Fibroblast of villous mesenchyme (primary cell): ENCODE measurements around the gene SLC16A12. TPM values are rescaled to one million over a fixed set of nuclear protein-coding genes. Genes with fewer than 3 reads are reported as not detected.

Experiments used
- DNase-seq: peaks from one replicate; pipeline ENCODE4 v3.0.0-alpha.2; 2010; ENCODE audit warnings: low read depth
- H3K4me3 ChIP-seq: 2 replicates; pipeline ENCODE4 v1.5.1; 2011; ENCODE audit warnings: low read depth, mild to moderate bottlenecking, low read length
- CTCF ChIP-seq: IDR thresholded peaks from 2 replicates; pipeline ENCODE4 v1.5.1; 2012; ENCODE audit warnings: low read depth, mild to moderate bottlenecking, low read length; ENCODE audit not compliant: insufficient read depth
- total RNA-seq: library from RNA; depleted of rRNA; stranded (reverse); fragments of >200 nt; gene quantifications from 2 replicates; pipeline ENCODE4 v1.2.3, GENCODE V29; 2012

The SLC16A12 gene
- total RNA-seq, 1 donor, result under 0.01 TPM

DNA sequence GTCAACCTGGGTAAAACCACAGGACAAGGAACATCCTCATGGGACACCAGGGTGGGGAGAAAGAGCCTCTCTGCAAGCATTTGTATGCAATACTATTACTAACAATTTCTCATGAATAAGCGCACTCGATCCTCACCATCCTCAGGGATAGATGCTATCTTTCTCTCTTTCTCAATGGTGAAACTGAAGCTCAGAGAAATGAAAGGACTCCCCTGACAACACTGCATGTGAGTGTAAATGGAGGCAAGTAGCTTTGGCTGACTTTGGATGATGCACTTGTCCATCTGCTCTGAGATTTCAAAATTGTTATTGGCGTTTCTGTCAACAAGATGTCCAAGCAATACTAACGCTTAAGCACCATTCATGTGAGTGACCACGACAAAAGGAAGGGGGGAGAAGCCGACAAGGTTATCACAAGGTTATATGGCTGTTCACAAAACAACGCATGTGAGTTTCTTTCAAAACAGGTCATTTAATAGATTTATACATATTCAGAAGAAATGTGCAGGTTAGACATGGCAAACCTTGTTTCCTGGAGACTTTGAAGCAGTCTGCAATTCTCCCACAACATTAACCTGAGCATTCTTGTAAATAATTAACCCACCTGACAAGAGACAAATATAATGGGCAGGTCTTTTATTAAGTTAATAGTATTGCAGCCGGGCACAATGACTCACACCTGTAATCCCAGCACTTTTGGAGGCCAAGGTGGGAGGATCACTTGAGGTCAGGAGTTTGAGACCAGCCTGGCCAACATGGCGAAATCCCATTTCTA is 67.0 kb downstream of the SLC16A12 start:
- DNase-seq, result no peak
- TF ChIP-seq CTCF, result no peak
- no peak overlapping the region for H3K4me3 ChIP-seq

- no peak overlapping the region for H3K4me3 ChIP-seq
- peak; percentile 63 for TF ChIP-seq CTCF
- peak; percentile 60 for DNase-seq
Observed at GRCh38 chr10:89466599-89467035, 68.8 kb downstream of the SLC16A12 start.

DNA sequence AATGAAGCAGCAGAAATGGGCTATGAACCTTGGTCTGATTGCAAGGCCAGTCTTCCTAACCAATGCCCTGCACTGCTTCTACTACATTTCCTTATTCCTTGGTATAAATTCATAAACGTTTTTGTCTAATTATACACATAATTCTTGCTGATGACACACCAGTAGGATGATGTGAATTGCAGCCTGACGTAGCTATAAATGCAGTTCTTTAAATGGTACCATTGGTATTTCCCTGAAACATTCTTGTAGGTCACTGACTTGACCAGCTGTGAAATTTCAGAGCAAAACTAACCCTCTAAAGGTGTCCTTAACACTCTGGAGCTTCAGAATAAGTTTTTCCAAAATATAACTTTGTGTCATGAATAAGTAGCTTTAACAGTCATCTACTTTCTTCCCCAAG is 70.2 kb downstream of the SLC16A12 start:
- TF ChIP-seq CTCF, result no peak
- no peak for DNase-seq
- H3K4me3 ChIP-seq, result no peak overlapping the region

DNA sequence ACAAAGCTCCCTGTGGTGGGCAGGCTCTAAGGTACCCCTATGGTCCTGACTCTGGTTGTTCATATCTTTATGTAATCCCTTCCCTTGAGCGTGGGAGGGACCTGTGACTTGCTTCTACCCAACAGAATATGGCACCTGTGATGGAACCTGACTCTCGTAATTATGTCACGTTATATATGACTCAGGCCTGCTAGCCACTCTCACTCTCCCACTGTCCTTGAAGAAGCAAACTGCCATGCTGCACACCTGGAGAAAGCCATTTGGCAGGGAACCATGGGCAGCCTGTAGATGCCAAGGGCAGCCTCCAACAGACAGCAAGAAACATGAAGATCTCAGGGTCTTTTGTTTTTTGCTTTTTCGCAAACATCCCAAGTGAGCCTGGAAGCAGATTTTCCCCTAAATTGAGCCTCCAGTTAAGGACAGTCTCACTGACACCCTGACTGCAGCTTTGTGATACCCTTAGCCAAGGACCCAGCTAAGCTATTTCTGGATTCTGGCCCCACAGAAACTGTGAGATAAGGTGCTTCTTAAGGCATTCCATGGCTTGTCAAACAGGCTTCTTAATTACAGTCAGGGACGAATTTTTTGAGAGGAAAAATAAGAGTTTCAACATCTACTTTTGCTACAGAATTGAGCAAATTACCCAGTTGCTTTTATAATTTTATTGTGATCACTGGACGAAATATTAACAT is 71.4 kb downstream of the SLC16A12 start:
- DNase-seq, result no peak
- TF ChIP-seq CTCF, result no peak
- H3K4me3 ChIP-seq, result no peak overlapping the region

DNA sequence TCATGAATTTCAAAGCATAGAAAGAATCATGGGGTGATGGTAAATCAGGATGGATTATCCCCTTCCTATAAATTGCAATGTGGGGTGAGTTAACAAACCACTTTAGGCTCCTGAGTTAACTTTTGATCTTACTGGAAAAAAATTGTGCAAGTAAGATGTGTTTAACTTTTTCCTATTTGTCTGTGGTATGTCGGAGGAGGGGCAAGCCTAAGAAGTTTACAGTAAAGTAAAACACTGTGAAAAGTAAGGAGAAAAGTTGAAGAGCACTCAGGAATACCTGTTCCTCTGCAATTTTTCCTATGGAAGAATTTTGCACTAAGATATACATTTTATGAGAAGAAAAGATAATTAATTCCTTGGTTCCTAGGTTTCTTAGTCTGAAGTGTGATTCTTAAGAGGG is 76.6 kb downstream of the SLC16A12 start:
- no peak for TF ChIP-seq CTCF
- peak; percentile 47 for DNase-seq
- no peak overlapping the region for H3K4me3 ChIP-seq

- no peak for TF ChIP-seq CTCF
- no peak overlapping the region for H3K4me3 ChIP-seq
- peak; percentile 42 for DNase-seq
Observed at GRCh38 chr10:89458291-89458690, 77.1 kb downstream of the SLC16A12 start.
